ENCODE results near the gene NSMF.

Gene NSMF

GRCh38 chr9:137416563-137417151 lies 42.5 kb downstream of the NSMF start:
- Histone ChIP-seq H3K36me3 (ENCODE audit: control insufficient read depth in 2 of 2, insufficient read depth in 1 of 2, low read length in 2 of 2) (no peaks in the 10 kb centered on the region; a peak in 1 of 3 replicates), H3K9me3 (ENCODE audit: control insufficient read depth, insufficient read depth, low read depth, low read length) (no peaks in the 10 kb centered on the region), H3K4me1 (ENCODE audit: control insufficient read depth, insufficient read depth, low read length) (peaks cover 7% of the 10 kb centered on the region), H3K4me3 (ENCODE audit: low read depth, low read length) (no peak overlapping the region), H3K27ac (ENCODE audit: extremely low read depth, low read depth, low read length) (no peak overlapping the region)
- POLR2A ChIA-PET: no interaction called here
- CTCF ChIA-PET: no interaction called here
- TF ChIP-seq ZBTB21 (tag by site-specific recombination; IDR thresholded peaks at IDR 0.05) (no peak), ZFP3 (tag by site-specific recombination; IDR thresholded peaks at IDR 0.05; ENCODE audit: low read depth) (no peak), ZNF785 (tag by site-specific recombination; IDR thresholded peaks at IDR 0.05) (no peak), ZNF670 (tag by site-specific recombination; IDR thresholded peaks at IDR 0.05; ENCODE audit: low read depth) (no peak), GLIS1 (tag by site-specific recombination; IDR thresholded peaks at IDR 0.05) (no peak), TRIM28 (IDR thresholded peaks at IDR 0.05; ENCODE audit: borderline replicate concordance, low read length) (no peak), ZNF658 (tag by site-specific recombination; IDR thresholded peaks at IDR 0.05) (no peak), ZNF2 (tag by site-specific recombination; IDR thresholded peaks at IDR 0.05) (no peak), ZNF223 (tag by site-specific recombination; IDR thresholded peaks at IDR 0.05) (no peak), BCL11A (tag by site-specific recombination; IDR thresholded peaks at IDR 0.05; ENCODE audit: low read depth) (no peak), ZNF350 (tag by site-specific recombination; IDR thresholded peaks at IDR 0.05) (no peak)

GRCh38 chr9:137416006-137416562 lies 43.0 kb downstream of the NSMF start:
- POLR2A ChIA-PET: no interaction called here
- H3K4me1 ChIP-seq (ENCODE audit: control insufficient read depth, insufficient read depth, low read length): peaks cover 7% of the 10 kb centered on the region
- no peak overlapping the region for H3K27ac ChIP-seq (ENCODE audit: extremely low read depth, low read depth, low read length)
- TF ChIP-seq ZNF138 (tag by site-specific recombination; IDR thresholded peaks at IDR 0.05; ENCODE audit: borderline replicate concordance): no peak
- no peak for TF ChIP-seq ZNF175 (tag by site-specific recombination; IDR thresholded peaks at IDR 0.05)
- CTCF ChIA-PET: interaction anchor here (0.9 kb wide), 1 partner anchor 130 kb away, joined by 3 read pairs; no protein-coding TSS in a partner anchor
- H3K9me3 ChIP-seq (ENCODE audit: control insufficient read depth, insufficient read depth, low read depth, low read length): no peaks in the 10 kb centered on the region
- no peaks in the 10 kb centered on the region; a peak in 1 of 3 replicates for H3K36me3 ChIP-seq (ENCODE audit: control insufficient read depth in 2 of 2, insufficient read depth in 1 of 2, low read length in 2 of 2)
- no peak overlapping the region for H3K4me3 ChIP-seq (ENCODE audit: low read depth, low read length)

GRCh38 chr9:137415451-137415850 lies 43.7 kb downstream of the NSMF start:
- Histone ChIP-seq H3K36me3 (ENCODE audit: control insufficient read depth in 2 of 2, insufficient read depth in 1 of 2, low read length in 2 of 2) (no peaks in the 10 kb centered on the region; a peak in 1 of 3 replicates), H3K9me3 (ENCODE audit: control insufficient read depth, insufficient read depth, low read depth, low read length) (no peaks in the 10 kb centered on the region), H3K4me3 (ENCODE audit: low read depth, low read length) (no peak overlapping the region), H3K27ac (ENCODE audit: extremely low read depth, low read depth, low read length) (no peak overlapping the region), H3K4me1 (ENCODE audit: control insufficient read depth, insufficient read depth, low read length) (peaks cover 7% of the 10 kb centered on the region)
- POLR2A ChIA-PET: interaction anchor here (0.6 to 1.4 kb wide), 2 partner anchors 44 to 703 kb away, joined by 3 to 8 read pairs; partner anchors contain the start of genes DIPK1B and NSMF
- CTCF ChIA-PET: interaction anchor here (0.6 to 0.9 kb wide), 4 partner anchors 29 to 130 kb away, joined by 3 to 4 read pairs (median 3); no protein-coding TSS in a partner anchor
- TF ChIP-seq ZBTB49 (tag by site-specific recombination; IDR thresholded peaks at IDR 0.05; ENCODE audit: low read depth): no peak
- no peak for TF ChIP-seq PRDM1 (tag by site-specific recombination; IDR thresholded peaks at IDR 0.05)
- no peak for TF ChIP-seq ZNF140 (tag by site-specific recombination; IDR thresholded peaks at IDR 0.05)
- no peak for TF ChIP-seq ZNF202 (tag by site-specific recombination; IDR thresholded peaks at IDR 0.05; ENCODE audit: borderline replicate concordance)

All from HEK293 (cell line).